HG02610 (cell line): ENCODE data around the gene FAM50A.

Source experiments
- ATAC-seq: cut with Tn5 transposase; IDR thresholded peaks from one replicate; pipeline ENCODE4 v1.9.1; 2021; ENCODE audit warnings: mild to moderate bottlenecking, moderate library complexity; ENCODE audit not compliant: unreplicated experiment

The FAM50A gene

DNA sequence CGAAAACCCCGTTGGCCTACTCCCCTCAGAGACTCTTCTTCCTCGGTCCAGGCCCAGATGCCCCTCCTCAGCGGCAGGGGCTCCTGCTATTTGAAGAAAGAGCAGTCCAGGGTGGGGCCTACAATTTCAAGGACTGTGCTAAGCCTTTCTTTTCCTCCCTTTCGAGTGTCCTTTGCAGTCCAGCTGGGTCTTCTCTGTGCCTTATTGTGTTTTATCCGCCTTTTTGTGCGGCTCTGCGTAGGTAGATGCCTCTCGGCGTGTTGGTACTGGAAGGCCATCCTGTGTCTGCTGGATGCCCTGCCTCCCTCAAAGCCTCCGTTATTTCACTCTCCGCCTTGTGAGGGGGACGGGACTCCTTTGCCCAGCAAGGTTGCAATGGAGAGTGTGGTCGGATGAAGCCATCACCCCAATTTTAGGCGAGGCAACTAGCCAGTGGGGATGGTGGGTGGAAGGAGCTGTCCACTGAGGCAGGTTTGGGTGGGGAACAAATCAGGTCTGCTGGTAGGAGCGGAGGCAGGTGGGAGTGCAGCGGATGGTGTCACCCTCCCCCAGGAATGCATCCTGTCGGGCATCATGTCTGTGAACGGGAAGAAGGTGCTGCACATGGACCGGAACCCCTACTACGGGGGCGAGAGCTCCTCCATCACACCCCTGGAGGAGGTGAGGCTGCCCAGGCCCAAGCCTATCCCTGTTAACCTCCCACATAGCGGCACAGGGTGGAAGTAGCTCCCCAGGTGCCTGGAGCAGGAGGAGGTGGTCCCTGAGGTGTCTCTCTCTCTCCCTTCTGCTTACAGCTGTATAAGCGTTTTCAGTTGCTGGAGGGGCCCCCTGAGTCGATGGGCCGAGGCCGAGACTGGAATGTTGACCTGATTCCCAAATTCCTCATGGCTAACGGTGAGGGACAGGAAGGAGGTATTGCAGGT lies 5.7 kb upstream of the FAM50A start:
- ATAC-seq = no peak

DNA sequence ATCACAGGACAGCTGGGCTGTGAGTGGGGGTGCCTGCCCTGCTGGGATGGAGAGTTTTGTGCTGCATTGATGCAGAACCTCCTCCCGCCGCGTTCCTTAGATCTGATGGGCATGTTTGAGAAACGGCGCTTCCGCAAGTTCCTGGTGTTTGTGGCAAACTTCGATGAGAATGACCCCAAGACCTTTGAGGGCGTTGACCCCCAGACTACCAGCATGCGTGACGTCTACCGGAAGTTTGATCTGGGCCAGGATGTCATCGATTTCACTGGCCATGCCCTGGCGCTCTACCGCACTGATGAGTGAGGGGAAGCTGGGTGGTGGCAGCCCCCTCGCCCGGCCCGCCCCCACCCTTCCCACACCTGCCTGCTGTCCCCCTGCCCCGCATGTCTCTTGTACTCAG lies 4.1 kb upstream of the FAM50A start:
- ATAC-seq = no peak

- no peak for ATAC-seq
Measured at GRCh38 chrX:154440623-154441357, 3.2 kb upstream of the FAM50A start.

- ATAC-seq = no peak
Measured at GRCh38 chrX:154441564-154441963, 2.4 kb upstream of the FAM50A start.

DNA sequence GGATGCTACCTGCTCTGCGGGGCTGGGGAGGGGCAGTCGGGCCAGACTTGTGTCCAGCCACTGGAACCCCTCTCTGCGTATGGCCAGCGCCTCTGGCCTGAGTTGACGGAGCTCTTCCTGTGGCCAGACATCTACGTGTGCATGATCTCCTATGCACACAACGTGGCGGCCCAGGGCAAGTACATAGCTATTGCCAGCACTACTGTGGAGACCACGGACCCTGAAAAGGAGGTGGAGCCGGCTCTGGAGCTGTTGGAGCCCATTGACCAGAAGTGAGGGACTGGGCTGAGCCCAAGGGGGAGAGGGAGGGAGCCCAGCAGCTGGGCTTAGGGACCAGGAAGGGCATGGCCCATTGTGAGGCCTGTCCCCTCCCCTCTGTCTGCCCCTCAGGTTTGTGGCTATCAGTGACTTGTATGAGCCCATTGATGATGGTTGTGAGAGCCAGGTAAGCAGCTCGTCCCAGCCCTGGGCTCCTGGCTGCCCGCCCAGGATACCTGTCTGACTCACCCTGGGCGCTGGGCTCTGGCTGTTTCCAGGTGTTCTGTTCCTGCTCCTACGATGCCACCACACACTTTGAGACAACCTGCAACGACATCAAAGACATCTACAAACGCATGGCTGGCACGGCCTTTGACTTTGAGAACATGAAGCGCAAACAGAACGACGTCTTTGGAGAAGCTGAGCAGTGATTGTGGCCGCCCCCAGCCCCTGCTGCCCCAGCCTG lies 1.8 kb upstream of the FAM50A start:
- ATAC-seq = no peak

- ATAC-seq = no peak
Measured at GRCh38 chrX:154443479-154443910, 446 bp upstream of the FAM50A start.

DNA sequence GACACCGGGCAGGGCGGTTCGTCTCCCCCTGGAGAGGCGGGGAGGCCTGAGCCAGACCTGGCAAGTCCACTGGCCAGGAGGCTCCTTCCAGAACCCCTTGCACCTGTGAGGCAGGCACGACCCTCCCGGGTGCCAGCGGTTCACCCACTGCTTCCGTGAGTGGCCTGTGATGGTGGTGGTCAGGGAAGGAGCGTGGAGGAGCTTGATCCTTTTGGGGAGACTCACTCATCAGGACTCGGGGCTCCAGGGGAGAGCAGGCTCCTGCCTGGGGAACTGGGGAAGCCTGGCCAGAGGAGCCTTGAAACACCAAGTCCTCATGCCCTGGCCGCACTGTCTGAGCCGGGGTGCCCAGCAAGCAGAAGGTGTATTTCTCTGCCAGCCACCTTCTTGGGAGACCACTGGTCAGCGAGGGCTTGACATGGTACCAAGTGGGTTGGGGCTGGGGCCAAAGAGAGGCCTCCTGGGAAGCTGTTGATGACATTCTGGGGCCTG lies 860 bp downstream of the FAM50A start:
- no peak for ATAC-seq

GRCh38 chrX:154445776-154446175 lies 1.8 kb downstream of the FAM50A start:
- no peak for ATAC-seq

- ATAC-seq = no peak
Measured at GRCh38 chrX:154446430-154446829, 2.5 kb downstream of the FAM50A start.

DNA sequence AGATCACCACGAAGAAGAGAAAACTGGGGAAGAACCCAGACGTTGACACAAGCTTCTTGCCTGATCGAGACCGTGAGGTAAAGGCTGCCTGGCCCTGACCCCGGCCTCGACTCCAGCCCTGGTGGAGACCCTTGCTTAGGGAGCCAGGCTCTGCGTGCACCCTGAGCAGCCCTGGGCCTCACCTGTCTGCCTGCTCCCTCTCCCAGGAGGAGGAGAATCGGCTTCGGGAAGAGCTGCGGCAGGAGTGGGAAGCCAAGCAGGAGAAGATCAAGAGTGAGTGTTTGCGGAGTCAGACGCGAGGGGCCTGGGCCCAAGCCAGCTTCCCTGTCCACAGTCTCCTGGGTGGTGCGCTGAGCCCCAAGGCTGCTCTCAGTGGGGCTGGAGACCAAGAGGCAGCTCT lies 4.5 kb downstream of the FAM50A start:
- no peak for ATAC-seq

DNA sequence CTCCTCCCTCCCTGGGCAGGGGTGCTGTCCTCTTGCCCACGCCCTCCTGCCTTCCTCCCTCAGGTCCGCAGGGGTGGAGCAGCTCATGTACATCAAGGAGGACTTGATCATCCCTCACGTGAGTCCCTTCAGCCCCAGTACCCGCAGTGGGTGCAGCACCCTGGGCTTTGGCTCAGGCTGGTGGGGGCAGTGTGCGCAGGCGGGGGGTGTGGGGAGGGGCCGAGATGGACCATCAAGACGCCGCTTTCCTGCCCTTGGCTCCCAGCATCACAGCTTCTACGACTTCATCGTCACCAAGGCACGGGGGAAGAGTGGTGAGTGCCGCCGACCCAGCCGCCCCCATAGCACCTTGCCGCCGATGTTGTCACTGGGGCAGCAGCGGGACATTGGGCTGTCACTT lies 5.7 kb downstream of the FAM50A start:
- no peak for ATAC-seq

DNA sequence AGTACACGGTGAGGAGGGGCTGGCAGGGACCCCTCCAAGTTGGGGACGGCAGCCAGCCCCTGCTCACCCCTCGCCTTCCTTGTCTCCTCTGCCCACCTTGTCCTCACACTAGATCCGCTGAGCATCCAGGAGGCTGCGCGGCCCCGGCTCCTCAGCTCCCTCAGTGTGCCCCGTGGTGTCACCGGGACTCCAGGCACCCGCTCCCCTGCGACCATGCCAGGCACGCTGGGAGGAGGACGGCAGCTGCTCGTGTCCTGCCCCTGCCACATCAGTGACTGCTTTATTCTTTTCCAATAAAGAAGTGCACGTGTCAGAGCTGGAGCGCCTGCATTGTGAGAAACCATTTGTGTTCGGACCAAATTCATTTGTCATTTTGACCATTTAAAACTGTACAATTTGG lies 6.4 kb downstream of the FAM50A start:
- no peak for ATAC-seq

GRCh38 chrX:154452823-154453222 lies 8.9 kb downstream of the FAM50A start:
- ATAC-seq = no peak

GRCh38 chrX:154457491-154458115 lies 13.7 kb downstream of the FAM50A start:
- peak; percentile 39 for ATAC-seq

GRCh38 chrX:154458116-154458953 lies 14.4 kb downstream of the FAM50A start, which contains the start of gene PLXNA3:
Gene PLXNA3, plus strand, starts transcription at chrX:154458281. Its CDS starts 1,903 bp downstream, at chrX:154460184.
- ATAC-seq = peak; percentile 36

DNA sequence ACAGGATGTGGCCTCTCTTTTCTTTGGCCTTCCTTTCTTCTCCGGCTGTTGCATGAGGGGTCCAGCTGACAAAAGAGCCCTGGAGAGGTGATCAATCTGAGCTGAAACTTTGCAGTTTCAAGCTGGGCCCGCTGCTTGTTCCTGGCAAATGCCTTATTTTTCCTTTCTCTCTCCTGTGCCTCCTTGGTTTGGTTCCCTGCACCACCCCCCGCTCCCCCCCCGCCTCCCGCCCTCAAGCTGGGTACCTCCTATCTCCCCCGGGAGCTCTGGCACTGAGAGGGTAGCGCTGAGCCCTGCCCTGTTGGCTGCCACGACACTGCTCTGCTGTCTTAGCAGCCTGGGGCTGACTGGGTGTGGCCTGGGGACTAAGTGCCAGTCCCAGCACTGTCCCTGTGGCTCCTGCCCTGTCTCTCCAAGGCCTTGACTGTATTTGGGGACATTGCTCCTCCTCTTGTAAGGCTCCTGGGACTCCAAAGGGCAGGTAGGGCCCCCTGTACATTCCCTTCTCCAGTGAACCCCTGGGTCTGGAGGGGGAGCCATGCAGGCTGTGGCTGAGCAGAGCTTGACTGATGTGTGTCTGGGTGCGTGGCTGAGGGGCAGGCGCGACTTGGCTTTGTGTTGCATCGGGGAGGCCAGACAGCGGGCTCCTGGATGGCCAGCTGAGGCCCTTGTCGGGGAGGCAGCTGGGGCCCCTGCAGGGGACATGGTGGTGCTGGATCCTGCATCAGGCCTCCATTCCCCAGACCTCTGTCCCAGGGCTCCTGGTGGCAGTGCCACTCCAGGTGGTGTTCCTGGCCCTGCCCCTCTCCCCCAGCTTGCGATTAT lies 15.2 kb downstream of the FAM50A start:
- no peak for ATAC-seq

DNA sequence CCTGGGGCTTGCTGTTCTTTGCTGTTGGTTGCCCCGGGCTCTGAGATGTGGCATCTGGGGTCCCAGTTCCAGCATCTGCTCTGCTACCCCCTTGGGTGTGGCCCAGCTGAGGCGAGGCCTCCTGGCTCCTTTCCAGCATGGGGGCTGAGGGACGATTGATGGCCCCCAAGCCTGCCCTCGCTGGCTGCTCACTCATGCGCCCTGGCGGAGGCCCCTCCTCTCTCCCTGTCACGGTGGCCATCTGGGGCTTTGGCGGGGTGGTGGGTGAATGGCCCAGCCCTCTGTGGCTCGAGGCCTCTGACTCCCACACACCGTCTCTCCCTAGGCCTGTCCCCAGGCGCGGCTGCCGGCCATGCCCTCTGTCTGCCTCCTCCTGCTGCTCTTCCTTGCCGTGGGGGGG lies 15.9 kb downstream of the FAM50A start:
- no peak for ATAC-seq

GRCh38 chrX:154460326-154460725 lies 16.4 kb downstream of the FAM50A start:
- ATAC-seq = no peak

GRCh38 chrX:154462396-154462795 lies 18.5 kb downstream of the FAM50A start:
- no peak for ATAC-seq
